Measurements from ENCODE around the gene BCL11A.

DNA sequence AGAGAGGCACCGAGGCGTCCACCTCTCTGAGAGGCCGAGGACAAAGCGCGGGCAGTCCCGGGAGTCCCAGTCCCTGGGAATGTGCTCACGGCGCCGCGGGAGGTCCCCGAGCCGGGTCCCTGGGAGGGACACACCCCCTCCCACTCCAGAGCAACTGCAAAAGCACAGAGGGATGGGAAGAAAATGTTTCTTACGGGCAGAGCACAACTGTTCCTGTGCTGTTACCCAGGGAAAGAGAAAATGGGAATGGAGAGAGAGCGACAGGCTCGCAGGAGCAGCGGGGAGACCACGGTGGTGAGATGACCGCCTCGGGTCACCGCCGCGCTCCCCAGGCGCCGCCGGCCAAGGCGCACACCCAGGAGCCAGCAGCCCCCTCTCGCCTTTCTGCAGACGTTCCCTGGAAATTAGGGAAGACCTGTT lies 1.2 kb upstream of the BCL11A start:
- TF ChIP-seq, protein P1, sequence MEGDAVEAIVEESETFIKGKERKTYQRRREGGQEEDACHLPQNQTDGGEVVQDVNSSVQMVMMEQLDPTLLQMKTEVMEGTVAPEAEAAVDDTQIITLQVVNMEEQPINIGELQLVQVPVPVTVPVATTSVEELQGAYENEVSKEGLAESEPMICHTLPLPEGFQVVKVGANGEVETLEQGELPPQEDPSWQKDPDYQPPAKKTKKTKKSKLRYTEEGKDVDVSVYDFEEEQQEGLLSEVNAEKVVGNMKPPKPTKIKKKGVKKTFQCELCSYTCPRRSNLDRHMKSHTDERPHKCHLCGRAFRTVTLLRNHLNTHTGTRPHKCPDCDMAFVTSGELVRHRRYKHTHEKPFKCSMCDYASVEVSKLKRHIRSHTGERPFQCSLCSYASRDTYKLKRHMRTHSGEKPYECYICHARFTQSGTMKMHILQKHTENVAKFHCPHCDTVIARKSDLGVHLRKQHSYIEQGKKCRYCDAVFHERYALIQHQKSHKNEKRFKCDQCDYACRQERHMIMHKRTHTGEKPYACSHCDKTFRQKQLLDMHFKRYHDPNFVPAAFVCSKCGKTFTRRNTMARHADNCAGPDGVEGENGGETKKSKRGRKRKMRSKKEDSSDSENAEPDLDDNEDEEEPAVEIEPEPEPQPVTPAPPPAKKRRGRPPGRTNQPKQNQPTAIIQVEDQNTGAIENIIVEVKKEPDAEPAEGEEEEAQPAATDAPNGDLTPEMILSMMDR (IDR thresholded peaks at IDR 0.05): no peak
- TF ChIP-seq POLR2AphosphoS5 (IDR thresholded peaks at IDR 0.05): no peak
- no peak for TF ChIP-seq EP300 (IDR thresholded peaks at IDR 0.05)
- TF ChIP-seq POLR2A (IDR thresholded peaks at IDR 0.05): no peak

All from upper lobe of left lung (tissue), 4 donors.